HG02884 (cell line): ENCODE data around the gene DGKQ.

ENCODE experiments used
- ATAC-seq: cut with Tn5 transposase; IDR thresholded peaks from one replicate; pipeline ENCODE4 v1.9.1; 2021; ENCODE audit warnings: mild to moderate bottlenecking, moderate library complexity; ENCODE audit not compliant: unreplicated experiment

DGKQ gene

GRCh38 chr4:909821-910220, 63.5 kb downstream of the DGKQ start:
- no peak for ATAC-seq

- ATAC-seq, result no peak
Measured at GRCh38 chr4:909131-909571, 64.2 kb downstream of the DGKQ start.
